ENCODE measurements around the gene NEURL1. TPM values are rescaled to one million over a fixed set of nuclear protein-coding genes. Genes with fewer than 3 reads are reported as not detected.

Gene NEURL1
- total RNA-seq, 2 donors from 2014 or later: 0.37 to 0.38 TPM

GRCh38 chr10:103475437-103475836, 18.1 kb upstream of the NEURL1 start:
- no peaks in the 10 kb centered on the region for H3K36me3 ChIP-seq (ENCODE audit: control insufficient read depth, insufficient read depth, low read length)
- peaks cover under 1% of the 10 kb centered on the region for H3K27me3 Mint-ChIP-seq (ENCODE audit: insufficient read depth)
- H3K27ac Mint-ChIP-seq: no peak overlapping the region
- no peaks in the 10 kb centered on the region for H3K27me3 ChIP-seq (ENCODE audit: control insufficient read depth, insufficient read depth, low read length, poor library complexity, severe bottlenecking)
- H3K9me3 ChIP-seq (ENCODE audit: control insufficient read depth, low read length): no peaks in the 10 kb centered on the region
- WGBS, 2 experiments (ENCODE audit: insufficient coverage in 1 of 2, insufficient read length in 1 of 2): 79 to 100% methylated on average over 2 to 4 of the region's 4 CpGs
- no peak overlapping the region for H3K9ac ChIP-seq (ENCODE audit: extremely low read depth, low read length, poor library complexity, severe bottlenecking)
- no peak overlapping the region for H3K27ac ChIP-seq (ENCODE audit: low read depth, low read length)
- no peak overlapping the region for H3K4me3 ChIP-seq (ENCODE audit: low read length)
- DNase-seq: peak; percentile 56
- no peaks in the 10 kb centered on the region for H3K9me3 Mint-ChIP-seq
- H3K4me3 Mint-ChIP-seq: no peak overlapping the region
- peaks cover 4% of the 10 kb centered on the region for H3K4me1 ChIP-seq (ENCODE audit: control insufficient read depth, insufficient read depth, low read length)
- peaks cover 8% of the 10 kb centered on the region for H3K4me1 Mint-ChIP-seq
- TF ChIP-seq, protein P1, sequence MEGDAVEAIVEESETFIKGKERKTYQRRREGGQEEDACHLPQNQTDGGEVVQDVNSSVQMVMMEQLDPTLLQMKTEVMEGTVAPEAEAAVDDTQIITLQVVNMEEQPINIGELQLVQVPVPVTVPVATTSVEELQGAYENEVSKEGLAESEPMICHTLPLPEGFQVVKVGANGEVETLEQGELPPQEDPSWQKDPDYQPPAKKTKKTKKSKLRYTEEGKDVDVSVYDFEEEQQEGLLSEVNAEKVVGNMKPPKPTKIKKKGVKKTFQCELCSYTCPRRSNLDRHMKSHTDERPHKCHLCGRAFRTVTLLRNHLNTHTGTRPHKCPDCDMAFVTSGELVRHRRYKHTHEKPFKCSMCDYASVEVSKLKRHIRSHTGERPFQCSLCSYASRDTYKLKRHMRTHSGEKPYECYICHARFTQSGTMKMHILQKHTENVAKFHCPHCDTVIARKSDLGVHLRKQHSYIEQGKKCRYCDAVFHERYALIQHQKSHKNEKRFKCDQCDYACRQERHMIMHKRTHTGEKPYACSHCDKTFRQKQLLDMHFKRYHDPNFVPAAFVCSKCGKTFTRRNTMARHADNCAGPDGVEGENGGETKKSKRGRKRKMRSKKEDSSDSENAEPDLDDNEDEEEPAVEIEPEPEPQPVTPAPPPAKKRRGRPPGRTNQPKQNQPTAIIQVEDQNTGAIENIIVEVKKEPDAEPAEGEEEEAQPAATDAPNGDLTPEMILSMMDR (conservative IDR thresholded peaks at IDR 0.05): no peak
- H3K36me3 Mint-ChIP-seq (ENCODE audit: low read depth): no peaks in the 10 kb centered on the region

- no peaks in the 10 kb centered on the region for H3K27me3 ChIP-seq (ENCODE audit: control insufficient read depth, insufficient read depth, low read length, poor library complexity, severe bottlenecking)
- no peak overlapping the region for H3K27ac ChIP-seq (ENCODE audit: low read depth, low read length)
- TF ChIP-seq, protein P1 (conservative IDR thresholded peaks at IDR 0.05): peak; percentile 82
- H3K9ac ChIP-seq (ENCODE audit: extremely low read depth, low read length, poor library complexity, severe bottlenecking): no peak overlapping the region
- H3K27me3 Mint-ChIP-seq (ENCODE audit: insufficient read depth): no peaks in the 10 kb centered on the region
- H3K4me1 ChIP-seq (ENCODE audit: control insufficient read depth, insufficient read depth, low read length): peaks cover 4% of the 10 kb centered on the region
- H3K9me3 Mint-ChIP-seq: no peaks in the 10 kb centered on the region
- H3K27ac Mint-ChIP-seq: no peak overlapping the region
- no peaks in the 10 kb centered on the region for H3K36me3 ChIP-seq (ENCODE audit: control insufficient read depth, insufficient read depth, low read length)
- peaks cover 5% of the 10 kb centered on the region for H3K4me1 Mint-ChIP-seq
- H3K9me3 ChIP-seq (ENCODE audit: control insufficient read depth, low read length): no peaks in the 10 kb centered on the region
- no peak overlapping the region for H3K4me3 Mint-ChIP-seq
- no peaks in the 10 kb centered on the region for H3K36me3 Mint-ChIP-seq (ENCODE audit: low read depth)
- DNase-seq: peak; percentile 90
- no peak overlapping the region for H3K4me3 ChIP-seq (ENCODE audit: low read length)
- 66 to 72% methylated on average over 8 to 11 of the region's 11 CpGs for WGBS, 2 experiments (ENCODE audit: insufficient coverage in 1 of 2, insufficient read length in 1 of 2)
Observed at GRCh38 chr10:103476046-103476768, 17.3 kb upstream of the NEURL1 start.

GRCh38 chr10:103478671-103479070, 14.8 kb upstream of the NEURL1 start:
- peaks cover 5% of the 10 kb centered on the region for H3K4me1 Mint-ChIP-seq
- no peak for DNase-seq
- no peaks in the 10 kb centered on the region for H3K36me3 ChIP-seq (ENCODE audit: control insufficient read depth, insufficient read depth, low read length)
- no peak overlapping the region for H3K4me3 ChIP-seq (ENCODE audit: low read length)
- no peak overlapping the region for H3K9ac ChIP-seq (ENCODE audit: extremely low read depth, low read length, poor library complexity, severe bottlenecking)
- TF ChIP-seq, protein P1 (conservative IDR thresholded peaks at IDR 0.05): no peak
- H3K27me3 ChIP-seq (ENCODE audit: control insufficient read depth, insufficient read depth, low read length, poor library complexity, severe bottlenecking): no peaks in the 10 kb centered on the region
- no peak overlapping the region for H3K27ac ChIP-seq (ENCODE audit: low read depth, low read length)
- no peak overlapping the region for H3K4me3 Mint-ChIP-seq
- no peak overlapping the region for H3K27ac Mint-ChIP-seq
- WGBS, 2 experiments (ENCODE audit: insufficient coverage in 1 of 2, insufficient read length in 1 of 2): 90 to 93% methylated on average over 17 to 22 of the region's 22 CpGs
- no peaks in the 10 kb centered on the region for H3K36me3 Mint-ChIP-seq (ENCODE audit: low read depth)
- no peaks in the 10 kb centered on the region for H3K27me3 Mint-ChIP-seq (ENCODE audit: insufficient read depth)
- H3K9me3 Mint-ChIP-seq: no peaks in the 10 kb centered on the region
- H3K9me3 ChIP-seq (ENCODE audit: control insufficient read depth, low read length): no peaks in the 10 kb centered on the region
- peaks cover 4% of the 10 kb centered on the region for H3K4me1 ChIP-seq (ENCODE audit: control insufficient read depth, insufficient read depth, low read length)

Measured in endodermal cell (in vitro differentiated cells).